ENCODE data around the gene C17orf75.

C17orf75 gene

GRCh38 chr17:32307658-32308057 lies 34.3 kb downstream of the C17orf75 start:
- no peak overlapping the region for H3K4me3 ChIP-seq (ENCODE audit: low read depth, low read length)
- no peak for DNase-seq (ENCODE audit: low read depth)
- TF ChIP-seq CTCF (IDR thresholded peaks at IDR 0.05; ENCODE audit: low read depth, low read length) (no peak), POLR2A (IDR thresholded peaks at IDR 0.05; ENCODE audit: extremely low read depth, insufficient read length) (no peak), MAX (IDR thresholded peaks at IDR 0.05; ENCODE audit: low read depth, low read length) (no peak), MYC (IDR thresholded peaks at IDR 0.05; ENCODE audit: low read depth, low read length) (no peak)

GRCh38 chr17:32305049-32305448 lies 36.9 kb downstream of the C17orf75 start:
- DNase-seq (ENCODE audit: low read depth) = no peak
- H3K4me3 ChIP-seq (ENCODE audit: low read depth, low read length) = no peak overlapping the region
- TF ChIP-seq POLR2A (IDR thresholded peaks at IDR 0.05; ENCODE audit: extremely low read depth, insufficient read length) (no peak), MAX (IDR thresholded peaks at IDR 0.05; ENCODE audit: low read depth, low read length) (no peak), MYC (IDR thresholded peaks at IDR 0.05; ENCODE audit: low read depth, low read length) (no peak), CTCF (IDR thresholded peaks at IDR 0.05; ENCODE audit: low read depth, low read length) (no peak)

GRCh38 chr17:32303781-32304288 lies 38.1 kb downstream of the C17orf75 start:
- TF ChIP-seq MYC (IDR thresholded peaks at IDR 0.05; ENCODE audit: low read depth, low read length) (no peak), POLR2A (IDR thresholded peaks at IDR 0.05; ENCODE audit: extremely low read depth, insufficient read length) (no peak), CTCF (IDR thresholded peaks at IDR 0.05; ENCODE audit: low read depth, low read length) (no peak), MAX (IDR thresholded peaks at IDR 0.05; ENCODE audit: low read depth, low read length) (no peak)
- H3K4me3 ChIP-seq (ENCODE audit: low read depth, low read length) = no peak overlapping the region
- no peak for DNase-seq (ENCODE audit: low read depth)

- H3K4me3 ChIP-seq (ENCODE audit: low read depth, low read length) = no peak overlapping the region
- TF ChIP-seq CTCF (IDR thresholded peaks at IDR 0.05; ENCODE audit: low read depth, low read length) (no peak), MYC (IDR thresholded peaks at IDR 0.05; ENCODE audit: low read depth, low read length) (no peak), POLR2A (IDR thresholded peaks at IDR 0.05; ENCODE audit: extremely low read depth, insufficient read length) (no peak)
- no peak for DNase-seq (ENCODE audit: low read depth)
These were observed 38.9 kb downstream of the C17orf75 start for GRCh38 chr17:32302860-32303649.

- TF ChIP-seq POLR2A (IDR thresholded peaks at IDR 0.05; ENCODE audit: extremely low read depth, insufficient read length) (no peak), CTCF (IDR thresholded peaks at IDR 0.05; ENCODE audit: low read depth, low read length) (no peak), MYC (IDR thresholded peaks at IDR 0.05; ENCODE audit: low read depth, low read length) (no peak), MAX (IDR thresholded peaks at IDR 0.05; ENCODE audit: low read depth, low read length) (no peak)
- no peak overlapping the region for H3K4me3 ChIP-seq (ENCODE audit: low read depth, low read length)
- no peak for DNase-seq (ENCODE audit: low read depth)
These were observed 39.9 kb downstream of the C17orf75 start for GRCh38 chr17:32302037-32302436.
